ENCODE data around the gene BDH2.

DNA sequence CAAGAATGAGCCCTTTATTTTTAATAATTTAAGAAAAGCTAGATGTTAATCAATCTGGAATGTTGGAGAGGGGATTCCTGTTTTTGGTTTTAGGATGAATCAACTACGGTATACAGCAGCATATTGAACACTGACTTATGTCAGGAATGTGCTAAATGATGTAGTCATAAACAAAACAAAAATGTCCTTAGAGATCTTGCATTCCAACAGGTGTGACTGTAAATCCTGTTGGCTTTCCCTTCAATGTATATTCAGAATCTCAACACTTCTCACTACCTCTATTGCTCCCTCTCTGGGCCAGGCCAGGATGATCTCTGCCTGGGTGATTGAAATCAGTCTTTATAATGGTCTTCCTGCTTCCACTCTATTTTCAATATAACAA, 37.8 kb upstream of the BDH2 start:
- TF ChIP-seq, protein P1, sequence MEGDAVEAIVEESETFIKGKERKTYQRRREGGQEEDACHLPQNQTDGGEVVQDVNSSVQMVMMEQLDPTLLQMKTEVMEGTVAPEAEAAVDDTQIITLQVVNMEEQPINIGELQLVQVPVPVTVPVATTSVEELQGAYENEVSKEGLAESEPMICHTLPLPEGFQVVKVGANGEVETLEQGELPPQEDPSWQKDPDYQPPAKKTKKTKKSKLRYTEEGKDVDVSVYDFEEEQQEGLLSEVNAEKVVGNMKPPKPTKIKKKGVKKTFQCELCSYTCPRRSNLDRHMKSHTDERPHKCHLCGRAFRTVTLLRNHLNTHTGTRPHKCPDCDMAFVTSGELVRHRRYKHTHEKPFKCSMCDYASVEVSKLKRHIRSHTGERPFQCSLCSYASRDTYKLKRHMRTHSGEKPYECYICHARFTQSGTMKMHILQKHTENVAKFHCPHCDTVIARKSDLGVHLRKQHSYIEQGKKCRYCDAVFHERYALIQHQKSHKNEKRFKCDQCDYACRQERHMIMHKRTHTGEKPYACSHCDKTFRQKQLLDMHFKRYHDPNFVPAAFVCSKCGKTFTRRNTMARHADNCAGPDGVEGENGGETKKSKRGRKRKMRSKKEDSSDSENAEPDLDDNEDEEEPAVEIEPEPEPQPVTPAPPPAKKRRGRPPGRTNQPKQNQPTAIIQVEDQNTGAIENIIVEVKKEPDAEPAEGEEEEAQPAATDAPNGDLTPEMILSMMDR (conservative IDR thresholded peaks at IDR 0.05 in 1 of 2, IDR thresholded peaks at IDR 0.05 in 1 of 2; ENCODE audit: low read depth in 1 of 2, low read length in 2 of 2), result no peak
- TF ChIP-seq EZH2 (IDR thresholded peaks at IDR 0.05; ENCODE audit: low read length, missing control alignments), result no peak
